H1 (cell line): ENCODE measurements around the gene TMTC2. TPM values are rescaled to one million over a fixed set of nuclear protein-coding genes. Genes with fewer than 3 reads are reported as not detected.

Experiments
- CTCF ChIA-PET: fragments of 300-600 bp; sonication (Branson Sonifier 250); formaldehyde crosslinking; loops from one replicate; lab custom pipeline; 2021; ENCODE audit not compliant: partially characterized antibody; lab: Charles Lee
- POLR2A ChIA-PET: fragments of 300-600 bp; sonication (Branson Sonifier 250); formaldehyde crosslinking; loops from one replicate; lab custom pipeline; 2021; ENCODE audit warnings: inconsistent platforms; ENCODE audit not compliant: partially characterized antibody; lab: Charles Lee
- DNase-seq, 2 experiments: peaks; one replicate each; pipeline versions ENCODE4 v3.0.0 to v3.0.0-alpha.2; 2010 to 2022; ENCODE audit warnings: low spot score in 2 of 2, low read depth in 1 of 2, mixed read lengths in 1 of 2
- FAIRE-seq: peaks from 2 replicates; lab custom pipeline; 2011; peaks lifted over from hg19 to GRCh38; lab: Jason Lieb, UNC
- H2AFZ ChIP-seq: 2 replicates; pipeline ENCODE4 v1.8.1; 2012; ENCODE audit warnings: low read length, inconsistent platforms
- H2AK5ac ChIP-seq: 2 replicates; pipeline ENCODE4 v1.6.1; 2013; ENCODE audit warnings: low read depth, low read length
- H2BK120ac ChIP-seq: replicated peaks from 2 replicates; pipeline ENCODE3; 2013; ENCODE audit warnings: low read depth, low read length, inconsistent platforms
- H2BK12ac ChIP-seq: 2 replicates; pipeline ENCODE4 v1.6.1; 2013; ENCODE audit warnings: low read depth, low read length
- H2BK15ac ChIP-seq: 2 replicates; pipeline ENCODE4 v1.6.1; 2013; ENCODE audit warnings: low read length
- H2BK20ac ChIP-seq: 2 replicates; pipeline ENCODE4 v1.6.1; 2013; ENCODE audit warnings: low read length
- H2BK5ac ChIP-seq: 2 replicates; pipeline ENCODE4 v1.6.1; 2013; ENCODE audit warnings: low read depth, low read length
- H3K14ac ChIP-seq: 2 replicates; pipeline ENCODE4 v1.6.1; 2013; ENCODE audit warnings: inconsistent platforms; ENCODE audit not compliant: insufficient read length
- H3K18ac ChIP-seq: 2 replicates; pipeline ENCODE4 v1.6.1; 2013; ENCODE audit warnings: low read length; ENCODE audit errors: extremely low read depth
- H3K23ac ChIP-seq: 2 replicates; pipeline ENCODE4 v1.6.1; 2013; ENCODE audit warnings: inconsistent platforms; ENCODE audit not compliant: insufficient read length
- H3K23me2 ChIP-seq: 2 replicates; pipeline ENCODE4 v1.6.1; 2013; ENCODE audit warnings: low read depth, low read length
- H3K27ac ChIP-seq: 2 replicates; pipeline ENCODE4 v1.6.1; 2011; ENCODE audit warnings: low read depth, low read length, inconsistent platforms
- H3K27me3 ChIP-seq, 4 experiments: replicated peaks in 1 of 4; 1 replicate in 1 of 4; 2 replicates in 3 of 4; pipeline versions ENCODE4 v1.6.1 to v1.8.1; 2011 to 2013; ENCODE audit warnings: low read length in 3 of 4, mild to moderate bottlenecking in 3 of 4, inconsistent platforms in 2 of 4, mixed read lengths in 2 of 4, moderate library complexity in 1 of 4; ENCODE audit not compliant: control insufficient read depth in 3 of 4, insufficient read depth in 3 of 4; ENCODE audit errors: extremely low read depth in 1 of 4
- H3K36me3 ChIP-seq, 4 experiments: 2 replicates each; pipeline versions ENCODE4 v1.6.1 to v1.8.1; 2011 to 2013; ENCODE audit warnings: mild to moderate bottlenecking in 4 of 4, low read length in 3 of 4, moderate library complexity in 2 of 4, control low read depth in 1 of 4, inconsistent platforms in 1 of 4; ENCODE audit not compliant: insufficient read depth in 4 of 4, control insufficient read depth in 2 of 4
- H3K4ac ChIP-seq: replicated peaks from 2 replicates; pipeline ENCODE3; 2013; ENCODE audit warnings: low read length, low read depth, mixed read lengths, inconsistent platforms; ENCODE audit not compliant: insufficient read length
- H3K4me1 ChIP-seq, 4 experiments: replicated peaks in 1 of 4; 1 replicate in 1 of 4; 2 replicates in 3 of 4; pipeline versions ENCODE4 v1.6.1 to v1.8.1; 2011 to 2013; ENCODE audit warnings: low read length in 3 of 4, inconsistent platforms in 2 of 4, mixed read lengths in 1 of 4; ENCODE audit not compliant: insufficient read depth in 4 of 4, control insufficient read depth in 3 of 4
- H3K4me2 ChIP-seq, 2 experiments: 2 replicates each; pipeline versions ENCODE4 v1.6.1 to v1.8.1; 2011 to 2013; ENCODE audit warnings: low read depth in 2 of 2, low read length in 2 of 2, control low read depth in 1 of 2, inconsistent platforms in 1 of 2, mild to moderate bottlenecking in 1 of 2; ENCODE audit not compliant: insufficient read depth in 1 of 2
- H3K4me3 ChIP-seq, 4 experiments: fragments of 200-600, 300-600 bp in 1 of 4; sonication (generic), shearing (Covaris generic), sonication (Bioruptor Twin) in 1 of 4; 2 replicates each; pipeline versions ENCODE4 v1.5.1 to v1.8.1; 2011 to 2016; ENCODE audit warnings: low read length in 4 of 4, low read depth in 3 of 4, control low read depth in 2 of 4, inconsistent platforms in 2 of 4, mild to moderate bottlenecking in 2 of 4, mixed read lengths in 1 of 4, moderate library complexity in 1 of 4; ENCODE audit not compliant: insufficient read depth in 2 of 4; ENCODE audit errors: extremely low read depth in 1 of 4
- H3K56ac ChIP-seq: replicated peaks from 2 replicates; pipeline ENCODE3; 2013; ENCODE audit warnings: low read depth, mild to moderate bottlenecking, mixed read lengths, low read length, inconsistent platforms; ENCODE audit not compliant: insufficient read length
- H3K79me1 ChIP-seq: 2 replicates; pipeline ENCODE4 v1.6.1; 2013; ENCODE audit warnings: low read depth, low read length, control low read depth
- H3K79me2 ChIP-seq, 2 experiments: 2 replicates each; pipeline versions ENCODE4 v1.6.1 to v1.8.1; 2012 to 2013; ENCODE audit warnings: low read length in 2 of 2, mild to moderate bottlenecking in 2 of 2, inconsistent platforms in 1 of 2; ENCODE audit not compliant: insufficient read depth in 2 of 2, control insufficient read depth in 1 of 2
- H3K9ac ChIP-seq, 4 experiments: replicated peaks in 1 of 4; 1 replicate in 1 of 4; 2 replicates in 3 of 4; pipeline versions ENCODE4 v1.6.1 to v1.8.1; 2011 to 2013; ENCODE audit warnings: low read depth in 3 of 4, low read length in 3 of 4, control low read depth in 2 of 4, mild to moderate bottlenecking in 2 of 4, moderate library complexity in 2 of 4, inconsistent platforms in 1 of 4; ENCODE audit errors: extremely low read depth in 1 of 4
- H3K9me3 ChIP-seq, 2 experiments: 2 replicates each; pipeline versions ENCODE4 v1.6.1 to v1.8.1; 2012 to 2013; ENCODE audit warnings: mild to moderate bottlenecking in 2 of 2, moderate library complexity in 2 of 2, control low read depth in 1 of 2, inconsistent platforms in 1 of 2, low read depth in 1 of 2, low read length in 1 of 2, mixed read lengths in 1 of 2; ENCODE audit not compliant: insufficient read depth in 2 of 2
- H4K20me1 ChIP-seq, 2 experiments: replicated peaks in 1 of 2; 2 replicates each; pipeline versions ENCODE3 to v1.8.1; 2011 to 2013; ENCODE audit warnings: inconsistent platforms in 2 of 2, low read length in 2 of 2, mild to moderate bottlenecking in 1 of 2; ENCODE audit not compliant: insufficient read depth in 2 of 2, control insufficient read depth in 1 of 2
- H4K5ac ChIP-seq: 2 replicates; pipeline ENCODE4 v1.6.1; 2013; ENCODE audit warnings: low read length, low read depth, mixed read lengths, inconsistent platforms; ENCODE audit not compliant: insufficient read length
- H4K8ac ChIP-seq: 2 replicates; pipeline ENCODE4 v1.8.0; 2013; ENCODE audit warnings: mild to moderate bottlenecking, moderate library complexity, low read length, inconsistent platforms; ENCODE audit not compliant: insufficient read depth; ENCODE audit errors: extremely low read depth
- H4K91ac ChIP-seq: replicated peaks from 2 replicates; pipeline ENCODE3; 2013; ENCODE audit warnings: low read length, mixed read lengths, inconsistent platforms; ENCODE audit not compliant: insufficient read length
- CHD1 ChIP-seq: IDR thresholded peaks from 2 replicates; pipeline ENCODE4 v1.6.1; 2012; ENCODE audit warnings: low read depth, low read length, improper control_type of control experiment
- NANOG ChIP-seq: IDR thresholded peaks from 2 replicates; pipeline ENCODE4 v1.6.1; 2011; ENCODE audit warnings: low read length, low read depth, mild to moderate bottlenecking, inconsistent platforms; ENCODE audit not compliant: insufficient read depth, poor library complexity, severe bottlenecking
- SIX5 ChIP-seq: IDR thresholded peaks from 2 replicates; pipeline ENCODE4 v1.6.1; 2011; ENCODE audit warnings: mild to moderate bottlenecking, low read depth, low read length
- WGBS, 2 experiments: shearing (Covaris generic) in 1 of 2; methylation state at CpG; one replicate each; pipeline versions ENCODE4 v1.1.6 to v1.1.7; 2013 to 2015; ENCODE audit warnings: low lambda C conversion rate in 2 of 2, mixed read lengths in 2 of 2, inconsistent platforms in 1 of 2, low coverage in 1 of 2, missing lambda C conversion rate in 1 of 2; ENCODE audit not compliant: insufficient replicate concordance in 2 of 2, insufficient coverage in 1 of 2, insufficient read length in 1 of 2; ENCODE audit errors: extremely low coverage in 1 of 2, missing lambda C conversion rate in 1 of 2; 5-methylcytosine and 5-hydroxymethylcytosine counted together
- polyA plus RNA-seq, 7 experiments: library from polyadenylated mRNA; depleted of rRNA in 3 of 7; stranded (reverse) in 5 of 7; unstranded in 2 of 7; fragments of >200 nt in 5 of 7; fragments of 200-250 nt in 2 of 7; gene quantifications; 1 replicate in 5 of 7; 2 replicates in 1 of 7; 4 replicates in 1 of 7; pipeline versions ENCODE4 v1.2.1 to v1.2.3, GENCODE V29; 2011 to 2013; ENCODE audit warnings: missing spikeins in 2 of 7, mixed read lengths in 2 of 7
- total RNA-seq: library from RNA; stranded (reverse); fragmentation: NEBNext Ultra II Directional; extraction: Animal tissue kit (Norgen Biotek cat#: 25700); gene quantifications from 2 replicates; pipeline ENCODE4 v1.2.1, GENCODE V29; 2021
- TF ChIP-seq, protein P1 (sequence below): IDR thresholded peaks from 2 replicates; pipeline ENCODE4 v1.6.1; 2012; ENCODE audit warnings: inconsistent platforms

TMTC2 gene
- total and polyA plus RNA-seq, 2 of the 8 experiments (the other 6 are each of a cell fraction or from before 2014, with no cell fraction given) = 2.3 to 3.9 TPM

DNA sequence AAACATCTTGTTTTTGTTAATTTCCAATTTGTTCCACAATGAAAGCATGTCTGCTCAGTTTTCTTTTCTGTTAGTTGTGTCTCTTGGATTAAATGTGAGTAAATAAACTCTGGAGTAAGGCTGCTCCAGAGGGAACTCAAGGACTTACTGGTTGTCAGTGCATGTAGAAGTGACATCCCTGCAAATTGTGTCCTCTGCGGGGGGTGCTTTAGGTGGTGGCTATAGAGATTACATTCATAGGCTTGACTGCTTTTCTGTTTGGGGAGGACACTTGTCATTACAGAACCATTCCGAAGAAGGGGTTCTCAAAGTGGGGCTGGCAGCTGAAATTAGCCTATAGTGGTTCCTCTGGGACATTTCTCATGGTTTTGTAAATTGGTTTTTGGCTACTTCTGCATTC, 8.8 kb downstream of the TMTC2 start:
- ChIA-PET CTCF (interaction anchor here (3.9 kb wide), 1 partner anchor 10 kb away, joined by 20 read pairs; the partner anchor contains the start of gene TMTC2), POLR2A (no interaction called here)
- Histone ChIP-seq H3K36me3 (no peaks in the 10 kb centered on the region; a peak in 1 of 8 replicates), H3K23me2 (no peaks in the 10 kb centered on the region), H3K79me1 (no peaks in the 10 kb centered on the region), H3K18ac (no peak overlapping the region), H3K4me1 (no peaks in the 10 kb centered on the region; a peak in 1 of 7 replicates), H2BK120ac (no peak overlapping the region), H3K9ac (no peak overlapping the region), H3K56ac (no peak overlapping the region), H3K27me3 (no peaks in the 10 kb centered on the region), H3K4me2 (no peak overlapping the region), H2BK15ac (no peak overlapping the region), H4K8ac (no peak overlapping the region), H3K23ac (no peak overlapping the region), H4K5ac (no peak overlapping the region), H4K91ac (no peak overlapping the region), H3K27ac (no peak overlapping the region), H4K20me1 (no peaks in the 10 kb centered on the region), H3K79me2 (no peaks in the 10 kb centered on the region; a peak in 1 of 4 replicates), H2BK12ac (no peak overlapping the region), H3K4me3 (no peak overlapping the region), H3K9me3 (no peaks in the 10 kb centered on the region), H3K14ac (no peak overlapping the region), H2BK20ac (no peak overlapping the region), H2AK5ac (no peak overlapping the region), H2AFZ (no peak overlapping the region), H2BK5ac (no peak overlapping the region), H3K4ac (no peak overlapping the region)
- FAIRE-seq (no peak), DNase-seq (no peak)
- 91% methylated on average over 2 of the region's 2 CpGs; no CpG with 5 or more reads in 1 of the 2 experiments for WGBS, 2 experiments
- TF ChIP-seq, protein P1, sequence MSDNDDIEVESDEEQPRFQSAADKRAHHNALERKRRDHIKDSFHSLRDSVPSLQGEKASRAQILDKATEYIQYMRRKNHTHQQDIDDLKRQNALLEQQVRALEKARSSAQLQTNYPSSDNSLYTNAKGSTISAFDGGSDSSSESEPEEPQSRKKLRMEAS = no peak
- TF ChIP-seq CHD1 (no peak), NANOG (no peak), SIX5 (no peak)
